Activated CD4-positive, CD25-positive, alpha-beta regulatory T cell treated with anti-CD3 and anti-CD28 coated beads, Interleukin-2, amount 50 U/mL, for 24 hours (primary cell): ENCODE data around the gene SP100.
"Not testable (repeated sequence)": the region's sequence is repeated elsewhere in the genome, so short reads cannot be mapped to it uniquely, and the experiment has no call there.

Source experiments
- ATAC-seq, 2 donors: fragments of 150-1000 bp; cut with Tn5 transposase; one replicate each; pipeline ENCODE4 v1.10.0; 2021; ENCODE audit warnings: mild to moderate bottlenecking in 1 of 2, moderate library complexity in 1 of 2

SP100 gene

DNA sequence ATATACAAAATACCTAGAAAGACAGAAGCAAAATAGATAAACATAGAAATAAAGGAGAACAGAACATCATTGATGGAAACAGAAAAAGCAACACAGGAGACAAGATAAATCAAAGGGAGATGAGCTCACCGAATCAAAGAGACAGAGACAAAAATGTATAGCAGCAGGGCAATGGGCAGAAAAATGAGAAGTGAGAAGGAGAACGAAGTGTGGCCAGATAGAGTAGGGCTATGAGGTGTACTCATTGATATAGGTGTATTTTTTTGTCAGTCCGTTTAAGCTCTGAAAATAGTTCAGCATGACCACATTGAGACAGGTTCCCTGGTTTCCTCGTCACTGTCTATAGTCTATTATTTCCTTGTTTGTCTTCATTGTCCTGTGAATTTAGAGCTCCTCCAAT is 55.1 kb downstream of the SP100 start:
- no peak for ATAC-seq

- peak; percentile 92 to 93 for ATAC-seq
Observed at GRCh38 chr2:230472621-230473018, 56.6 kb downstream of the SP100 start.

GRCh38 chr2:230473378-230473777 is 57.4 kb downstream of the SP100 start:
- peak in 1 of 2 donors; percentile 12 for ATAC-seq

- no peak for ATAC-seq
Observed at GRCh38 chr2:230475143-230475542, 59.1 kb downstream of the SP100 start.

- no peak for ATAC-seq
Observed at GRCh38 chr2:230485801-230486341, 69.9 kb downstream of the SP100 start.

DNA sequence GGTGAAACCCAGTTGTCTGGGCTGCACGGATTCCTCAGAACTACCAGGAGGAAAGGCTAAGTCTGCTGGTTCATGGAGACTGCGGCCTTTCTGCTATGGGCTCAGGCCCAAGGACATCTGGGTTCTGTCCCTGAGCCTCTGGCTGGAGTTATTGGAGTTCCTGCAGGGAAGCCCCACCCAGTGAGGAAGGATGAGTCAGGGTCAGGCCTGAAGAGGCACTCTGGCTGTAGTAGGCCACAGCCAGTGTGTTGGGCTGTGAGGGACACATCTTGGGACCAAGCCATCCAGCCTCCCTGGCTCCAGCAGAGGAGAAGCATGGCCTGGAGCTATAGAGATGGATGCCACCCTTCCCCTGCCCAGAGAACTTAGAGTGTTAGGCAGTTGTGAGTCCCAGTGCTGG is 75.2 kb downstream of the SP100 start:
- ATAC-seq, result not testable (repeated sequence)

DNA sequence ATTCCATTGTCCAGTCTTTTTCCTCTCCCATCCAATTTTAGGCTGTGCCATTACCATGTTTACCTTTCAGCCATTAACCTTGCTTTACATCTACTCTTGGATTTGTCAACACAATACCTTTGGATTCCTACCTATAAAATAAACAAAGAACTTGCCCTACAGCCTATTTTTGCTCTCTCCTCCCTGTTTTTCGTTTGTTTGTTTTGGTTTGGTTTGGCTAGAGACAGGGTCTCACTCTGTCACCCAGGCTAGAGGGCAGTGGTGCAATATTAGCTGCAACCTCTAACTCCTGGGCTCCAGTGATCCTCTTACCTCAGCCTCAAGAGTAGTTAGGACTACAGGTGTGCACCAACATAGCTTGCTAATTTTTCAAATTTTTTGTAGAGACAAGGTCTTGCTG is 76.1 kb downstream of the SP100 start:
- no peak for ATAC-seq

DNA sequence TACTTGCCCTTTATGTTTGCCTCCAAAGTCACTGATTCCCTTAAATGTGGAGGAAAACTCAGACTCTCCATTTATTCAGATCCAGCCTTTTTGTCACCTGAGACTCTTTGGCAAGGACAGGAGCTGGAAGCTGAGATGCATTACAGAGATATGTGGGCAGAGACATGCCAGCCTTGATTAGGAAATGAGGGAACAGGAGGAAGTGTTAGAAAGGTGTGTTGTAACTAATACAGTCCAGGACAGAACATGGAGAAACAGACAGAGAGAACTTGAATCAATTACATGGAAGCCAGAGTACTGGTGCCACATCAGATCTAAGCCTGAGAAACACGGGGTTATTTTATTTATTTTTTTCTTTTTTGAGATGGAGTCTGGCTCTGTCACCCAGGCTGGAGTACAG is 79.0 kb downstream of the SP100 start:
- ATAC-seq, result no peak

DNA sequence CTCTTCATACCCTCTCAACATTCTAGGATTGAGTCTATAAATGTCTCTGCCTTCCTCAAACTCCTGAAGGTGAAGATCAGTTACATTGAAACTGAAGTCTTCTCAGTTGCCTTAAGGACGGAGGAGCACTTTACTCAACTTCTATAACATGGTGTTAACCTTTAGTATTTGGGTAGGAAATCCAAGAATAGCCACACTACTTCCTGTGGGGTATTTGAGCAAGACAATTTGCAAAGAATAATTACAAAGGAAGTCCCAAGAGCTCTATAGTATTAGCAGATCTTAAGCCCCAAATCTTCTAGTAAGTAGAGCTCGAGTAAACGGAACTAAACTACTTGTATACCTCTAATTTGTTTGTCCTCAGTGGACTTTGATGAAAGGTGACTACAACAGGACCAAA is 80.9 kb downstream of the SP100 start:
- no peak for ATAC-seq

DNA sequence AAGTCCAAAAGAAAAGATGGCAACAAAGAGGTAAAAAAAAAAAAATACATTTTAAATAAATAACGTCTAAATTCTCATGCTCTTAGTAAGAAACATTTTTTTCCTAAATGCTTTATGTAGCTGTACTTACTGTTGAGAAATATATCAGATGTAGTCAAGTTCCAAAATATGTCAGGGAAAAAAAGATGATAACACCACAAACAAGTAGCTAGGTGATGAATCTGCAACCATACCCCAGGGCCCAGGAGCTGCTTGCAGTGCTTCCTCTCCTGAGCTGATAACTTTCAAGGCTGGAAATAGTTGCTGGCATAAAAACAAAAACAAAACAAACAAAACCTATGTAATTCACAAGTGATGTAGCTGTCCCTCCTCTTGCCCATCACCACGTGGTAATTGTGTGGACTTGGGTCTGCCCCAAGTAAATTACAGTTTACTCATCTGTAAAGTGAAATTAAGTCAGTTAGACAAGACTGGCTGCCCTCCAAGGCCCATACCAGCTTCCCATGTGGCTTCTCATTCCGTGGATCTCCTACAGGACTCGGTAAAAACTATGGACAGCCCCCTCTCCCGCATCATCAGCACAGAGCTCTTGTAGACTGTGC is 82.6 kb downstream of the SP100 start:
- ATAC-seq, result no peak

- ATAC-seq, result no peak
Observed at GRCh38 chr2:230502593-230502992, 86.6 kb downstream of the SP100 start.

DNA sequence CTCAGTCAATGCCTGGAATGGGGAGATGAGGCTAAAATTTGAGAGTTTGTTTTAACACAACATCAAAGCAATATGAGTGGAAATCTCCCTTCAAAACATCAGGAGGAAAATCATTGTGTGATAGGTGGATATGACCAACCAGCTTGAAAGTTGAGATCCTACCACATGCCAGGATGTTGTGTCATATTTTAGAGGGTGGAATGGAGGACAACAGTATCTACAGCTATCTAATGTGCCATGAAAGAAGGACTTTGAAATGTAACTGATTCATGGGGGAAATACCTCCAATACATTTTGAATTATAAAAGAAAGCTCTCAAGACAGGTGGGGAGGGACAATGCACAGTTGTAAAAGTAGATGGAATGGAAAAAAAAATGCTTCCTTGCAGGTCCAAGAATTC is 87.8 kb downstream of the SP100 start:
- ATAC-seq, result no peak

DNA sequence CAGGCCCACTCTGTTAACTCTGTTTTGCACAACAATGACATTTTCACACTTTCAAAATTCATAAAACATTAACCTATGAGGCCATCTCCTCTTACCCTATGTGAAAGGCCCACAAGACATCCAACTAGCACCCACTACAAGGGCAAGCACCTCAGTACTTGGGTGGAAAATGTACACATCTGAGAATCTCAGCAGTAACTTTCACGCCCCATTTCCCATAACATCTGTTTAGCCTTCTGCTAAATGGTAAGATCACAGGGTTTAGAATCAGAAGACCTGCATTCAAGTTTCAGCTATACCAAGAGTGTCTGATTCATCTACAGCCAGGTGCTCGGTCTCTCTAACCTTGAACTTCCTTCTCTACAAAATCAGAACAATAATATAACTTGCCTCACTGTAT is 89.2 kb downstream of the SP100 start:
- ATAC-seq, result no peak

GRCh38 chr2:230512955-230513748 is 97.2 kb downstream of the SP100 start:
- no peak for ATAC-seq

GRCh38 chr2:230520061-230520874 is 104.3 kb downstream of the SP100 start:
- ATAC-seq, result no peak

- no peak for ATAC-seq
Observed at GRCh38 chr2:230520875-230521155, 104.8 kb downstream of the SP100 start.

GRCh38 chr2:230521386-230521785 is 105.4 kb downstream of the SP100 start:
- no peak for ATAC-seq

GRCh38 chr2:230525682-230526081 is 109.7 kb downstream of the SP100 start:
- ATAC-seq, result no peak

GRCh38 chr2:230537531-230537976 is 121.6 kb downstream of the SP100 start:
- ATAC-seq, result peak; percentile 76 to 77

DNA sequence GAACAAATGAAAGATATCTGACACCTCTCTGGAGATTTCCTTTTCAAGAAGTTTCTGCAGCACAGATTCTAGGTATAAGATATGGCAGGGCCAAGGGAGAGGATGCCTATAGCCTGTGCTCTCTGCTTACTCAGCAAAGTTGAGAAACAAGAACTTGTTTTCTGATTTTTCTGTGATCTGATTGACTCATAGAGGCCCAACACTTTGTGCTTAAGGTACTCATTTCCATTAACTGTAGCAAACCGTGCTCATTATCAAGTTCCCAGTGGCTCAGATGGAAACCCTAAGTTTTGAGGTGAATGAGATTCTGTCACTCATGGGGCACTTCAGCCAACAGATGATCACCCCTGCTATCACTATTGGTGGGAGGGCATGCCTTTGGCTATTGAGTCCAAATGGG is 124.3 kb downstream of the SP100 start:
- ATAC-seq, result peak in 1 of 2 donors; percentile 18

GRCh38 chr2:230541934-230542380 is 126.0 kb downstream of the SP100 start:
- ATAC-seq, result no peak

DNA sequence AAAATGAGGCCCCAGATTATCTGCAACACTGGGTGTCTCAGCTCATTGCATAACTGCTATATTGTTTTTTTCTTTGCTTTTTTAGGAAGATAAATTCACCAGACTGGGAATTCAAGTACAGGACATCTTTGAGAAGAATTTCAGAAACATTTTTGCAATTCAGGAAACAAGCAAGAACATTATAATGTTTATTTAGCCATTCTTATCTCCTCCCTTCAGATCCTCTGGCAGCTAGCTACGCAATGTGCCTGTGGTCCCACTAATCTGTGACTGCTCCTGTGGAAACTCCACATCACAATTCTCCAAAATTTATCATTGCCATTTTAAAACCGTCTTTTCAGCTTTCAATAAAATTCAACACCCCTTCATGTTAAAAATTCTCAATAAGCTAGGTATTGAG is 126.8 kb downstream of the SP100 start:
- ATAC-seq, result no peak

DNA sequence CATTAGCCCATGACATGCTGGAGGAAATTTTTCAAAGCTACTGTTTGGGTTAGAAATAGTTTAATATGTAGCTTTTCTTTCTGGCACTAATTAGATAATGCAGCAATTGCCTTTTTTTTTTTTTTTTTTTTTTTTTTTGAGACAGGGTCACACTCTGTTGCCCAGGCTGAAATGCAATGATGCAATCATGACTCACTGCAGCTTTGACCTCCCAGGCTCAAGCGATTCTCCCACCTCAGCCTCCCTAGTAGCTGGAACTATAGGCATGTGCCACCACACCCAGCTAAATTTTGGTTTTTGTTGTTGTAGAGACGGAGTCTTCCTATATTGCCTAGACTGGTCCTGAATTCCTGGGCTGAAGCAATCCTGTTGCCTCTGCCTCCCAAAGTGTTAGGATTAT is 136.2 kb downstream of the SP100 start:
- ATAC-seq, result no peak

DNA sequence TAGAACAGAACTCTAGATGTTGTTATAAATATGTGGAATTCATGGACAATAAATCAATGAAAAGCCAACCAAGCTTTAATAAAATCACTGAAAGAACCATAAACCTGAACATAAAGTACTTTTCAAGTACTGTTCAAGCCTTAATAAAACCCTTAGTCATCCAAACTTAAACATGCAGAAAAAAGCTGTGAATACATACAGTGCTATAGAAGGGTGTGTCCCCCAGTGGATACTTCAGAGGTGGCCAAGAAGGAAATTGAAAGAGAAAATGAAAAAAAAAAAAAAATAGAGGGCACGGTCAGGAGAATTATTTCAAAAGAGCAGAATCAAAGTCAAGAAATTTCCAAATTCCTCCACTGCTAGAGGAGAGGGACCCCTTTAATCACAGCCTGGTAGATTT is 141.1 kb downstream of the SP100 start:
- ATAC-seq, result no peak
